HCT116 (cell line): ENCODE data around the gene PIGQ. TPM values are rescaled to one million over a fixed set of nuclear protein-coding genes. Genes with fewer than 3 reads are reported as not detected.

Source experiments
- ATAC-seq: fragments of 200-7000 bp; cut with Tn5 transposase; 2 replicates; pipeline ENCODE4 v1.9.1; 2020; ENCODE audit warnings: mild to moderate bottlenecking, moderate library complexity
- BruUV-seq: library from RNA; stranded (reverse); fragments of 400-500 nt; replicated peaks from 2 replicates; lab custom pipeline; 2021; lab: Mats Ljungman, UMichigan
- CTCF ChIA-PET: fragments of 300-600 bp; sonication (Branson Sonifier 250); formaldehyde crosslinking; loops from one replicate; lab custom pipeline; 2021; ENCODE audit warnings: antibody characterized with exemption; lab: Charles Lee
- POLR2A ChIA-PET: fragments of 300-600, 350-600 bp; sonication (Branson Sonifier 250); formaldehyde crosslinking; loops from one replicate; lab custom pipeline; 2021; ENCODE audit warnings: antibody characterized with exemption; lab: Charles Lee
- RAD21 ChIA-PET, 2 experiments: fragments of 300-600 bp; sonication (Branson Sonifier 250); formaldehyde crosslinking; loops; one replicate each; lab custom pipeline; 2023; ENCODE audit warnings: low total read pairs in 2 of 2; ENCODE audit not compliant: uncharacterized antibody in 2 of 2, unreplicated experiment in 2 of 2, low non-redundant PET in 1 of 2; lab: Charles Lee
- DNase-seq: peaks from one replicate; pipeline ENCODE4 v3.0.0-alpha.2; 2010; ENCODE audit warnings: low read depth, low spot score
- H2AFZ ChIP-seq: fragments of 200-600 bp; shearing (Covaris generic), sonication (generic); 2 replicates; pipeline ENCODE4 v1.6.1; 2017; ENCODE audit warnings: low read depth, mixed run types, mixed read lengths, antibody characterized with exemption, low read length; ENCODE audit not compliant: poor library complexity, severe bottlenecking
- H3K27ac ChIP-seq: 2 replicates; pipeline ENCODE4 v1.5.1; 2012; ENCODE audit warnings: low read depth, low read length
- H3K27me3 ChIP-seq: fragments of 200-600 bp; sonication (generic); 2 replicates; pipeline ENCODE4 v1.6.1; 2016; ENCODE audit warnings: mixed run types, low read length, mixed read lengths; ENCODE audit not compliant: insufficient read depth
- H3K36me3 ChIP-seq, 2 experiments: fragments of 200-500 bp in 1 of 2; fragments of 200-600 bp in 1 of 2; sonication (Bioruptor generic) in 1 of 2; sonication (generic) in 1 of 2; 2 replicates each; pipeline versions ENCODE4 v1.5.1 to v1.6.1; 2014 to 2016; ENCODE audit warnings: low read length in 2 of 2, inconsistent platforms in 1 of 2, mixed read lengths in 1 of 2, mixed run types in 1 of 2; ENCODE audit not compliant: insufficient read depth in 2 of 2, control insufficient read depth in 1 of 2
- H3K4me1 ChIP-seq, 2 experiments: fragments of 200-600 bp in 1 of 2; sonication (generic) in 1 of 2; 2 replicates each; pipeline versions ENCODE4 v1.5.1 to v1.6.1; 2012 to 2017; ENCODE audit warnings: low read length in 2 of 2, inconsistent platforms in 1 of 2, mild to moderate bottlenecking in 1 of 2, mixed read lengths in 1 of 2, mixed run types in 1 of 2, moderate library complexity in 1 of 2; ENCODE audit not compliant: insufficient read depth in 2 of 2, control insufficient read depth in 1 of 2
- H3K4me2 ChIP-seq: fragments of 200-600 bp; sonication (generic); 2 replicates; pipeline ENCODE4 v1.6.1; 2017; ENCODE audit warnings: mixed run types, low read length, mixed read lengths
- H3K4me3 ChIP-seq, 2 experiments: fragments of 200-600 bp in 1 of 2; sonication (generic) in 1 of 2; replicated peaks in 1 of 2; 2 replicates each; pipeline ENCODE4 v1.5.1; 2011 to 2016; ENCODE audit warnings: low read length in 2 of 2, control low read depth in 1 of 2, low read depth in 1 of 2, mild to moderate bottlenecking in 1 of 2, mixed read lengths in 1 of 2, mixed run types in 1 of 2
- H3K79me2 ChIP-seq: fragments of 200-600 bp; sonication (generic); 2 replicates; pipeline ENCODE4 v1.6.1; 2017; ENCODE audit warnings: mild to moderate bottlenecking, mixed run types, low read length, moderate library complexity, mixed read lengths; ENCODE audit not compliant: insufficient read depth
- H3K9ac ChIP-seq: fragments of 200-600 bp; sonication (generic); 2 replicates; pipeline ENCODE4 v1.6.1; 2016; ENCODE audit warnings: low read length, mixed read lengths
- H3K9me2 ChIP-seq: fragments of 200-600 bp; sonication (generic), shearing (Covaris generic); 2 replicates; pipeline ENCODE4 v1.6.1; 2017; ENCODE audit warnings: mixed run types, mild to moderate bottlenecking, moderate library complexity; ENCODE audit not compliant: insufficient read depth
- H3K9me3 ChIP-seq, 2 experiments: fragments of 200-500 bp in 1 of 2; fragments of 200-600 bp in 1 of 2; sonication (Bioruptor generic) in 1 of 2; sonication (generic) in 1 of 2; 2 replicates each; pipeline ENCODE4 v1.6.1; 2014 to 2017; ENCODE audit warnings: low read length in 2 of 2, mixed read lengths in 2 of 2, inconsistent platforms in 1 of 2, low read depth in 1 of 2, mild to moderate bottlenecking in 1 of 2, mixed run types in 1 of 2, moderate library complexity in 1 of 2; ENCODE audit not compliant: control insufficient read depth in 1 of 2, insufficient read depth in 1 of 2
- H4K20me1 ChIP-seq: fragments of 200-600 bp; sonication (generic), shearing (Covaris generic); 2 replicates; pipeline ENCODE4 v1.6.1; 2017; ENCODE audit warnings: mixed run types, mild to moderate bottlenecking, moderate library complexity; ENCODE audit not compliant: insufficient read depth
- ATF3 ChIP-seq: IDR thresholded peaks from 2 replicates; pipeline ENCODE4 v1.6.1; 2012
- CBX3 ChIP-seq: IDR thresholded peaks from 2 replicates; pipeline ENCODE4 v1.6.1; 2012; ENCODE audit warnings: low read depth
- CEBPB ChIP-seq: IDR thresholded peaks from 2 replicates; pipeline ENCODE4 v1.6.1; 2012; ENCODE audit warnings: low read depth
- CTCF ChIP-seq, 3 experiments: fragments of 200-600 bp in 1 of 3; sonication (generic) in 1 of 3; IDR thresholded peaks in 2 of 3; conservative IDR thresholded peaks in 1 of 3; 2 replicates each; pipeline ENCODE4 v1.5.1; 2012 to 2017; ENCODE audit warnings: low read depth in 2 of 3, low read length in 2 of 3, antibody characterized with exemption in 1 of 3, borderline replicate concordance in 1 of 3, control low read depth in 1 of 3, mild to moderate bottlenecking in 1 of 3, mixed read lengths in 1 of 3, mixed run types in 1 of 3, moderate library complexity in 1 of 3; ENCODE audit not compliant: insufficient read depth in 1 of 3
- EGR1 ChIP-seq: IDR thresholded peaks from 2 replicates; pipeline ENCODE4 v1.6.1; 2012; ENCODE audit warnings: low read depth
- ELF1 ChIP-seq: IDR thresholded peaks from 2 replicates; pipeline ENCODE4 v1.6.1; 2012; ENCODE audit warnings: low read depth, borderline replicate concordance
- EZH2 ChIP-seq: fragments of 200-600 bp; sonication (generic); IDR thresholded peaks from 2 replicates; pipeline ENCODE4 v1.6.1; 2017; ENCODE audit warnings: antibody characterized with exemption, mixed run types
- EZH2phosphoT487 ChIP-seq: fragments of 200-600 bp; IDR thresholded peaks from 2 replicates; pipeline ENCODE4 v1.6.1; 2018; ENCODE audit warnings: antibody characterized with exemption, borderline replicate concordance
- FOSL1 ChIP-seq: IDR thresholded peaks from 2 replicates; pipeline ENCODE4 v1.6.1; 2012; ENCODE audit warnings: low read depth
- JUND ChIP-seq: IDR thresholded peaks from 2 replicates; pipeline ENCODE4 v1.6.1; 2012
- MAX ChIP-seq: IDR thresholded peaks from 2 replicates; pipeline ENCODE4 v1.6.1; 2012
- POLR2A ChIP-seq: IDR thresholded peaks from 2 replicates; pipeline ENCODE4 v1.7.0; 2011; ENCODE audit warnings: borderline replicate concordance; ENCODE audit not compliant: insufficient read depth, insufficient read length; ENCODE audit errors: extremely low read depth
- POLR2AphosphoS5 ChIP-seq: IDR thresholded peaks from 2 replicates; pipeline ENCODE4 v1.6.1; 2011; ENCODE audit warnings: mild to moderate bottlenecking, low read depth, low read length, moderate library complexity
- RAD21 ChIP-seq: IDR thresholded peaks from 2 replicates; pipeline ENCODE4 v1.6.1; 2012; ENCODE audit warnings: low read depth, mild to moderate bottlenecking
- REST ChIP-seq: IDR thresholded peaks from 2 replicates; pipeline ENCODE4 v1.6.1; 2012; ENCODE audit warnings: low read depth
- SIN3A ChIP-seq: IDR thresholded peaks from 2 replicates; pipeline ENCODE4 v1.6.1; 2012; ENCODE audit warnings: low read depth
- SP1 ChIP-seq: IDR thresholded peaks from 2 replicates; pipeline ENCODE4 v1.6.1; 2012; ENCODE audit warnings: low read depth
- SRF ChIP-seq: IDR thresholded peaks from 2 replicates; pipeline ENCODE4 v1.6.1; 2012; ENCODE audit warnings: low read depth
- TCF7L2 ChIP-seq: IDR thresholded peaks from 2 replicates; pipeline ENCODE4 v1.7.0; 2011; ENCODE audit warnings: borderline replicate concordance, inconsistent platforms; ENCODE audit not compliant: insufficient read depth, insufficient read length; ENCODE audit errors: extremely low read depth
- ZBTB33 ChIP-seq: IDR thresholded peaks from 2 replicates; pipeline ENCODE4 v1.6.1; 2011; ENCODE audit warnings: mild to moderate bottlenecking, low read length, moderate library complexity; ENCODE audit not compliant: insufficient replicate concordance; ENCODE audit errors: extremely low read depth
- ZFX ChIP-seq: fragments of 450-650 bp; IDR thresholded peaks from 2 replicates; pipeline ENCODE4 v1.6.1; 2017
- ZNF274 ChIP-seq: fragments of 200-500 bp; sonication (Bioruptor generic); IDR thresholded peaks from 2 replicates; pipeline ENCODE4 v1.6.1; 2014; ENCODE audit warnings: mild to moderate bottlenecking, low read depth, low read length, inconsistent platforms
- intact Hi-C: fragments of 100-400 bp; cut with micrococcal nuclease; formaldehyde crosslinking; loops from 2 replicates; pipeline ENCODE4 v1.10.0; 2022
- total RNA-seq: library from RNA; stranded (reverse); gene quantifications from one replicate; pipeline ENCODE4 v1.2.1, GENCODE V29; 2021; ENCODE audit not compliant: unreplicated experiment

The PIGQ gene
- total RNA-seq, 1 experiment from 2014 or later = 21.0 TPM

GRCh38 chr16:593406-593805 is 23.6 kb downstream of the PIGQ start:
- intact Hi-C loops = loop anchor here (5.0 kb wide), 1 partner anchor 34 kb away; no protein-coding TSS in a partner anchor
- no peak overlapping the region for H2AFZ ChIP-seq
- no TSS peak for BruUV-seq
- ChIA-PET POLR2A (no interaction called here), RAD21 (no interaction called here), CTCF (interaction anchor here (1.0 to 1.1 kb wide), 2 partner anchors 14 to 55 kb away, joined by 3 to 4 read pairs; no protein-coding TSS in a partner anchor)
- H3K4me1 ChIP-seq = peaks cover 30 to 35% of the 10 kb centered on the region in 2 experiments
- H3K36me3 ChIP-seq = no peaks in the 10 kb centered on the region
- DNase-seq = no peak
- peak overlapping the region in 1 of 2 experiments; percentile 13; a peak in 1 of 4 replicates for H3K4me3 ChIP-seq
- 0 out of 2 replicates have a peak, but pooled peaks have one; percentile 7 for ATAC-seq
- H3K9me3 ChIP-seq = no peaks in the 10 kb centered on the region
- H4K20me1 ChIP-seq = no peaks in the 10 kb centered on the region
- peak overlapping the region; percentile 76 for H3K27ac ChIP-seq
- H3K9ac ChIP-seq = peak overlapping the region; percentile 36
- H3K27me3 ChIP-seq = no peaks in the 10 kb centered on the region
- H3K4me2 ChIP-seq = peak overlapping the region; percentile 70
- H3K9me2 ChIP-seq = no peaks in the 10 kb centered on the region
- peaks cover 25% of the 10 kb centered on the region; the same call in 1 of the 2 replicates for H3K79me2 ChIP-seq
- TF ChIP-seq RAD21 = no peak
- no peak for TF ChIP-seq CBX3
- peak; percentile 71 for TF ChIP-seq JUND
- peak; percentile 50; the same call in 1 of the 2 replicates for TF ChIP-seq SIN3A
- TF ChIP-seq MAX = peak; percentile 62; the same call in 1 of the 2 replicates
- no peak for TF ChIP-seq ATF3
- TF ChIP-seq EZH2phosphoT487 = no peak
- no peak for TF ChIP-seq POLR2AphosphoS5
- no peak for TF ChIP-seq REST
- no peak for TF ChIP-seq TCF7L2
- no peak for TF ChIP-seq EGR1
- TF ChIP-seq POLR2A = no peak
- no peak for TF ChIP-seq SRF
- TF ChIP-seq ZFX = no peak
- TF ChIP-seq CTCF (IDR thresholded peaks at IDR 0.05 in 2 of 3, conservative IDR thresholded peaks at IDR 0.05 in 1 of 3; ENCODE audit: borderline replicate concordance in 1 of 3, insufficient read depth in 1 of 3, low read depth in 2 of 3, low read length in 2 of 3) = no peak
- TF ChIP-seq ZNF274 = no peak
- no peak for TF ChIP-seq CEBPB
- no peak for TF ChIP-seq EZH2
- peak; percentile 64 for TF ChIP-seq FOSL1
- no peak for TF ChIP-seq ELF1
- no peak for TF ChIP-seq ZBTB33
- peak; percentile 54 for TF ChIP-seq SP1
